ENCODE data around the gene SH3D19.
A peak's percentile ranks its signal among the peaks of the same experiment; 100 is the strongest.

The SH3D19 gene, protein sequence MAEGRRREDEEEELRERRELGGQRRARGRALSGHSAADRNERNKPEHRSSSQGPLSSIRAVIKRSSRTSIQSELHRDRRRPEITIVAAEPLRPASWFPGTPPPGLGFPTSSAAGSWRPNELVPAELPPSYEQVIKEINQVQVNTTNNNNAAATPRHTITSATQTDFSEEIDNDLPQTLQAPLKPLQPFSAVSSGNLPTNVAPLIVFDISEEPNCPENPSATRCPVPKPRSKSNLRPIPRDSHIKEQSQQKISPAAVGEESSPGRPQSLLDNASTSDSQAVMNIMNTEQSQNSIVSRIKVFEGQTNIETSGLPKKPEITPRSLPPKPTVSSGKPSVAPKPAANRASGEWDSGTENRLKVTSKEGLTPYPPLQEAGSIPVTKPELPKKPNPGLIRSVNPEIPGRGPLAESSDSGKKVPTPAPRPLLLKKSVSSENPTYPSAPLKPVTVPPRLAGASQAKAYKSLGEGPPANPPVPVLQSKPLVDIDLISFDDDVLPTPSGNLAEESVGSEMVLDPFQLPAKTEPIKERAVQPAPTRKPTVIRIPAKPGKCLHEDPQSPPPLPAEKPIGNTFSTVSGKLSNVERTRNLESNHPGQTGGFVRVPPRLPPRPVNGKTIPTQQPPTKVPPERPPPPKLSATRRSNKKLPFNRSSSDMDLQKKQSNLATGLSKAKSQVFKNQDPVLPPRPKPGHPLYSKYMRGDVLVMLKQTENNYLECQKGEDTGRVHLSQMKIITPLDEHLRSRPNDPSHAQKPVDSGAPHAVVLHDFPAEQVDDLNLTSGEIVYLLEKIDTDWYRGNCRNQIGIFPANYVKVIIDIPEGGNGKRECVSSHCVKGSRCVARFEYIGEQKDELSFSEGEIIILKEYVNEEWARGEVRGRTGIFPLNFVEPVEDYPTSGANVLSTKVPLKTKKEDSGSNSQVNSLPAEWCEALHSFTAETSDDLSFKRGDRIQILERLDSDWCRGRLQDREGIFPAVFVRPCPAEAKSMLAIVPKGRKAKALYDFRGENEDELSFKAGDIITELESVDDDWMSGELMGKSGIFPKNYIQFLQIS

DNA sequence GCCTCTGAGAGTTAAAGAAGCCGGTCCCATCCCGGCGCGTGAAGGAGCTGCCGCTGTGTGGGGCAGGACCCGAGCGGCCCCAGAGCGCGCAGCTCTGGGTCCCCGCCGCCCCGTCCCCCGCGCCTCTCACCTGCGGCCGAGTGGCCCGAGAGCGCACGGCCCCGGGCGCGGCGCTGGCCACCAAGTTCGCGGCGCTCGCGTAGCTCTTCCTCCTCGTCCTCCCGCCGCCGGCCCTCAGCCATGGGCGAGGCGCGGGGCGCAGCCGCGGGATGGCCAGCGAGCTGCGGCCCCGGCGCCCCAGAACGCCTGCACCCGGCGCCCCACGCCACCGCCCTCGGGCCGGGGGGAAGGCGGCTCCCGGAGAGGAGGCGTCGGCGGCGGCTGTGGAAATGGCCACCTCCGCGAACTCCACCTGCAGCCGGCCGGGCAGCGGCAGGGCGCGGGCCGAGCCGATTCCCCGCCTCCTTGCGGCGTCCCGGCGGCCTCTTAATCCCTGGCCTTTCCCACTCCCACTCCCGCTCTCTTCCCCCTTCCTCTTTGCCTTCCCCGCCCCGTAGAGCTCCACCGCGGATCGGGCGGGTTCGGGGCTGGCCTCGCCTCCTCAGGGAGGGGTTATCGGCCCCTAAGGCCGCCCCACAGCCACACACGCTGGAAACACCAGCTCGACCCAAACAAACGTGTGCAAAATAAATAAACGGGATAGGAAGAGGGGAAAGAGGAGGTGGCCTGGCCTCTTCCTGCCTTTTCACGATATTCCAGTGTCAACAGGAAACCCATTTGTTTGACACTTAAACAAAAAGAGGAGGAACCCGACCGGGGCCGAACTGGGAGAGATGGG, at the start of gene SH3D19:
SH3D19 (minus strand) TSS at position 495 of the 838 bp plus-strand sequence; CDS start at position 242, 253 bp downstream.
- no peak for DNase-seq

DNA sequence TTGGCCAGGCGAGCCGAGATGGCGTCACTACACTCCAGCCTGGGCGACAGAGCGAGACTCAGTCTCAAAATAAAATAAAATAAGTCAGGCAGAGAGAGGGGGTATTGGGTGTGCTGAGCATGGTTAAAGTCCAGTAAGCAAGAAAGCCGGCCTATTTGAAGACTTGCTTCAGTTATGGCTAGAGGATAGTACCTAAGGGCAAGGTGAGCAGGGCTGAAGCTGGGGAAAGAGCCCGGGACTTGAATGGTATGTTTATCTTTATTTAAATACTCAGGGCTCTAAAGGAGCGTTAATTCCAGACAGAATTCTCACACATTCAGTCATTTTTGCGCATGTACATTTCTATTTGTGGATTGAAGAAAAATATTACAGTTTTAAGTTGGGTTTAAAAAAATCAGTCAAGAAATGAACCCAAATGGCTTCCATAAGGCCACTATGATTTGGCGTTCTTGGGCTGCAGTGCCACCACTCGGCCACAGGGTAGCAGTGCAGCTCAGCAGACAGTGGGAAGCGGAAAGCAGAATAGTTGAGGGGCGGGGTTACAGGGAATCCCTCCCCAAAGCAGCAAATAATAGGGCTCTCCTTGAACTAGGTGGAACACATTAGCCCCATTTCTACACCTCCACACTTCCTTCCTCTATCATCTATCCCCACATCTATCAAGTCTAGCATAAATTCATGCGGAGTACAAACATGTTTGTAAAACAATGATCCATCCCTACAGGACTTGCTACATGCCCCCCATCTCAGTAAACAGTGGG, 37.2 kb upstream of the SH3D19 start:
- DNase-seq: peak; percentile 0

DNA sequence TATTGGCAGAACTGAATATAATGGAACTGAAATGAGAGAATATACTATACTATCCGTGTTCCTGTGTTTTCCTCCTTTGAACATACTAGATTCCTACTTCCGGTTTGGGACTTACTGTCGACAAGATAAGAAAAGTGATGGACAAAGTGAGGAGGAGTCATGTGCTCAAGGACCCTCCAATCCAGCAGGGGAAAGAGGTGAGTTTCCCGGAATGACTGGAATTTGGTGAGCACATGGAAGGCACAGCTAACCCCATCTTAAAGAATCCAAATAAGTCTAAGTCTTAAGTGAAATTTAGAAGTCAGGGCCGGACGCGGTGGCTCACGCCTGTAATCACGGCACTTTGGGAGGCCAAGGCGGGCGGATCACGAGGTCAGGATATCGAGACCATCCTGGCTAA, 36.6 kb upstream of the SH3D19 start:
- no peak for DNase-seq

DNA sequence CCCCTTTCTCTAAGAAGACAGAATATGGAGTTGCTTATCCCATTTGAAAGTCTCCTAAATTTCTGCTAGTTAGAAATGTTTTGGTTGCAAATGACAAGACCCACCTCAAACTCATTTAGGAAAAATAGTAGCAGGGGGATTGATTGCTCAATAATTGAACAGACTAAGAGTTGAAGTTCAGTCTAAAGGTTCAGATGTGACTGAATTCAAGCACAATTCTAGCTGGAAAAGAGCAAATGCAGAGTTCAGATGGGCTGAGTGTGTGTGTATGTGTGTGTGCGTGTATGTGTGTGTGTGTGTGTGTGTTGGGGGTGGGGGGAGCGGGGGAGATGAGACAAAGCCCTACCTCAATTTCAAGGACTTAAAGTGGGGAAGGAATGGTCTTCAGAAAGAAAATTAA, 35.7 kb upstream of the SH3D19 start:
- DNase-seq: no peak

DNA sequence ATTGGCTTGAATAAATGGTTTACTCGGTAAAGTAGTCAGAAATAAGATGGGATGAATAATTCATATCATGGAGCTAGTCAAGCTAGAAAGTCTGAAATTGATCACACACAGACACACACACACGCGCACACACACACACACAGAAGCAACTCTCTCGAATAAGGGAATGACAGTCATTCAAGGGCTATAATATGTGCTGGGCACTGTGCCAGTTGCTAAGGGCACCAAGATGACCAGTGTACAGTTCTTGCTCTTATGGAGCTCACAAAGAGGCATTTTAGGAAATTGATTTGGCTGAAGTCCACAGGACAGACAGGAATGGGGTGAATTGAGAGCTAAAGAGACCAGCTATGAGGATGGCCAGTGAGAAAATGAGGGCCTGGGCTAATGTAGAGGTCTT, 34.2 kb upstream of the SH3D19 start:
- no peak for DNase-seq

DNA sequence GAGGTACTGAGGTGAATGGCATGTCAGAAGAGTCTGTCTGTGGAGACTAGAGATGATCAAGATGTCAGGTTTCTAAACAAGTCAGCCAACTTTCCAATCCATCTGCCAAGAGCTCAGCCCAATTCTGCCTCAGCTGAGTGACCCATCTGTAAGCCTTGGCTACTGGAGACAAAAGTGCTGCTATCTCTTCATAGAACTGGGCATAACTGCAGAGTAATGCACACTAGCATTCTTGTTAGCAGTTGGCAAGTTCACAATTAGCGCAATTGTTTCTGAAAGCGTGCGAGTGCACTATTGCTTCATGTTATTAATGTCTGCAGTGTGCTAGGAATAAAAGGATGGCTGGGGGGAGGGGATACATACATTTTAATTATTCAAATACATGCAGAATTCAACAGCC, 32.9 kb upstream of the SH3D19 start:
- DNase-seq: no peak

DNA sequence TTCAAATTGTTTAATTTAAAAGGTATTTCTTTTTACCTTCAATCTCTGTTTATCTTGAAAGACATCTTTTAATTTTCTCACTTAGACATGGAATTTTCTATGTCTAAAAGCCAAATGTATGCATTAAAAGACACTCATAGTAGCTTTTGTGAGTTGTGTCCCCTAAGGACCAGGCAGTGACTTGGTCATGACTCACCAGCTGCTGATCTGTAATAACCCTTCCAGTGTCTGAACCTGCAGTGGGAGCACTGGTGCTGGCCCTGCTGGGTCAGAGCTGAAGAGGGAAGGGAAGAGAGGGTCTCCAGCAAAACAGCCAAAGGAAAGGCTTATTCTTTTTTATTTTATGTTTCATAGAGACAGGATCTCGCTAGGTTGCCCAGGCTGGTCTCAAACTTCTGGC, 31.1 kb upstream of the SH3D19 start:
- DNase-seq: no peak

DNA sequence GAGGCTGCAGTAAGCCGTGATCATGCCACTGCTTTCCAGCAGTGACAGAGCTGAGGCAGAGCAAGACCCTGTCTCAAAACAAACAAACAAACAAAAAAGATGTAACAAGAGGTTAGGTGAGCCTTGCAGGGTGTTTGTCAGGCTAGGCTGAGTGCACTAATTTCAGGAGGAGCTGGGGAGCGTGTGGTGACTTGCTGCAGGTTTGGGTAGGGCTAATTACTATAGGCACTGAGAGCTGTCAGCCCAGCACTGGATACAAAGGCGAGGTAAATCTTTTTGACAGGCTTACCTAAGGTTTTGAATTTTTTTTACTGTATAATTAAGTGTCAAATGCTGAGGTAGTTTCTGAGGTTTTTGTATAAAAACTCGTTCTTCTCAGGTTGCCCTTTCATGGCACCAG, 29.8 kb upstream of the SH3D19 start:
- no peak for DNase-seq

DNA sequence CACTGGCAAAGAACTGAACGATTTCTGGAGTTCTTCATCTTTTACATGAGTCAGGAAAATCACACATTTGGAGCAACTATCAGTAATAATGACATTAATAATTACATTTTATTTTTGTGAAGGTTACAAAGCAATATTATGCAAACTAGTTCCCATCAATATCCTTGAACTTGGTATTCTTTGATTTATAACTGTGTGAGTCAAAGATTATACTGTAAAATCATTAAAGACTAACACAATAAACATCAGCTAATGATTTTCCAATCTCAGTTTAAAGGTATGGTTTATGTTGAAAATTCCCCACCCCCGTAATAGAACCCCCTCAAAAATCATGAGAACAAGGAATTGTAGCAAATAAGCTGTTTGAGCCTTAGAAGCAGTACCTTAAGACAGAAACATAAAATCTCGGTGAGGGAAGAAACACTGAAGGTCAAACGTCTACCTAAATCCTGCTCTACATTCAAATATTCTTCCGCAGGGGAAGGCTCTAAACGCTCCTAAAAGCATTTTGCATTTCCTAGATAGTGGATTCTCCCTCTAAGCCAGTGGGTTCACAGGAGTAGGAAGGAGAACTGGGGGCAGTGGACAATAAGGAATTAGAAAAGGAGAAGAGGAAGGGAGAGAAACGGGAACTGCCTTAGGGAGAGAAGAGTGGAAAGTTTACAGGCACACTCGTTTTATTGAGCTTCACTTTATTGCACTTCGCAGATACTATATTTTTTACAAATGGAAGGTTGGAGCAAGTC, 22.3 kb upstream of the SH3D19 start:
- DNase-seq: no peak

DNA sequence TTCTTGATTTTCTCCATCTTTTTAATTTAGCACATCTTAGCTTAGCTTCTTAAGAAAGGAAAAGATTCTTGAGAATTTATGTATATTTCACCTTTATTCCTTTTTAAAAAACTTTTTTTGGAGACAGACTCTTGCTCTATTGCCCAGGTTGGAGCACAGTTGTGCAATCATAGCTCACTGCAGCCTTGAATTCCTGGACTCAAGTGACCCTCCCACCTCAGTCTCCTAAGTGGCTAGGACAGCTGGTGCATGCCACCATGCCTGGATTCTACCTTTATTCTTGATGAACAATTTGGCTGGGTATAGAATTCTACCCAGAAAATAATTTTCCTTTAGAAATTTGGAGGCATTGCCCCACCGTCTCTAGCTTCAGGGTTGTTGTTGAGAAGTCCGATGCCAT, 19.5 kb upstream of the SH3D19 start:
- DNase-seq: no peak

DNA sequence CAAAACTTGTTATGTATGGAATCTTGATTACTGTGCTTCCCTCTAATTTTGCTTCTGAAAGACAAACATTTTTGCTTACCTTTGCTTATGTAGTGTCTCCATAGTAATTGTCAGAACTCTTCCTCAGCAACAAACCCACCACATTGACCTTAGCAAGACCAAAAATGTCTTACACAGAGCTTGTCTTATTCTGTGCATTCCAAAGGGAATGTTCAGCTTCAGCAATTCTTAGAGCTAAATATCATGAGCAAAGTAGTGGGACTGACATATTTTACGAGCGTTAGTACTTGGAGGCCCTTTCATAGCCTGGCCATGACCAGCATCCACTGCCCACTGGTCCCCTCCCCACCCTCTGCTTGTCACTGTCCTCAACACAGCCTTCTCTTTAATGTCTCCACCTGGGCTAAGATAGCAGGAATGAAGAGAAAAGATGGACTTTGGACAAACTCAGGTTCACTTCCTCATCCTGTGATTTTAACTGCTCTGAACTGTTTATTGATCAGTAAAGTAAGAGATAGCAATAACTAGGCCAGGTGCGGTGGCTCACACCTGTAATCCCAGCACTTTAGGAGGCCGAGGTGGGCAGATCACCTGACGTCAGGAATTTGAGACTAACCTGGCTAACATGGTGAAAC, 15.5 kb upstream of the SH3D19 start:
- DNase-seq: no peak

DNA sequence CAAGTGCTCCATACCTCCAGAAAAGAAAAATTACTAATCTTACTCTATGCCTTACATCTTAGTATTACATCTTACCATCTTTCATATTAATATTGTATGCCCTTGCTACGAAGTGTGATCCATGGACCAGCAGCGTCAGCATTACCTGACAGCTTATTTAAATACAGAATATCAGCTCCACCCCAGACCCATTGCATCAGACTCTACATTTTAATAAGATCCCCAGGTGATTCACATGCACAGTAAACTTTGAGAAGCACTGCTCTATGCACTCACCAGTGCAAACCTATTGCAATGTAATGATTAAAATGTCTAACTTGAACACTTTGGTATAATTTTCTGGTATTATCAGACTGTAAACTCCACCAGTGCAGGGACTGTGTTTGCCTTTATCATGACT, 14.1 kb upstream of the SH3D19 start:
- DNase-seq: no peak

DNA sequence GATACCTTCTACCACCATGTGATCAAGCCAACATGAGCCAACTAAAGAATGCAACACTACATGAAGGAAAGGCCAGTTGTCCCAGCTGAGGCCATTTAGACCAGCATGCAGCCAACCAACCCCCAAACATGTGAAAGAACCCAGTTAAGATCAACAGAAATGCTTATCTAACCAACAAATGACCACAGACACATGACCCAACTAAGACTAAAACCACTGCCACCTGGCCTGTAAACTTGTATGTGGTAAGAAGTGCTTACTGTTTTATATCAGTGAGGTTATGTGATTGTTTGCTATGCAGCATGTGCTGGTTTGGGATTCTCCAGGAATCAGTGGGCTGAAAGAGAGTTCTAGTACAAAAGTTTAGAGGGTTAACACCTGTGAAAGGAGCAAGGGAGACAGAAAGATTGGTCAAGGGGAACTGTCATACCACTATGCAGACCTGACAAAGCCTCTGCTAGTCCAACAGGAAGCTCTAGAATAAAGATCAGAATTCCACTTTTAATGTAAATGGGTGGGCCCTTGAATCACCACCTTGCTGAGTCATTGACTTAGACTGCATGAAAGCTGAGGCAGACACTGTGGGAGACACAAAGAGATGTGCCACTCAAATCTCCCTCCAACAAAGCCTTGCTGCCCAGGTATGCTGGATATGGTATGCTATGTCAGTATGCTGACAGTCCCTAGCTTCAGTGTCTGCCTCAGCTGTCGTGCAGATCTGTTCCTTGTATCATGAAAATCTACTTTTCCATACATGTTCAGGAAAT, 6.1 kb upstream of the SH3D19 start:
- no peak for DNase-seq

DNA sequence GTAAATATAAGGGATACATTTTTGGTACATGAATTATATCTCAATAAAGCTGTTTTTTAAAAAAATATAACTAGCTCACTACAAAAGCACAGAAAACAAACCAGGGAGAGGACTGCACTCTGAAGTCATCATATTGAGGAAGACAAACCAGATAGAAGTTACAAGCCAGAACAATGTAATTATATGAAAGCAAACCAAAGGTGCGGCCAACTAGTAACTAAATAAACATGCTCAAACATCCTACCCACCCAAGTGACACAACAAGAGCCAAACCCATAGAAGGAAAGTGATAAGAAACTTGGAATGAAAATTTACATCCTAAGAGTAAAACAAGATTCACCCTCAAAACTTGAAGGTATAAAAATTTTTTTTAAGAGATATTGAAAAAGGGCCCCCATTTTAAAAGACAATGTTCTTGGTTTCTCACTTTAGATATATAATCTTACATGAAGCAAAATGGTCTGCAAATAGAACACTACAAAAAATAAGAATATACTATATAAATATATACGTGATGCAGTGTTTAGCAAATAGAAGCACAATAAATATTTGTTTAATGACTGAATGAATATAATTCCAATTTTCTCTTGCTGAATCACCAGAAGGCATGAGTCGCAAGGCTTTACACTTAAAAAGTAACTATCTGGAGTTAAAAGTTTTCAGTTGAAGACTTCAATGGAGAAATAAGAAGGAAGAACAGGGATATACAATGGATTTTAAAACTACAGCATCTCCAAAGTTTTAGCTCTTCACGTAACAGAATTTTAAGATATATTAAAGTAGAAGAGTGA, 4.0 kb upstream of the SH3D19 start:
- no peak for DNase-seq

DNA sequence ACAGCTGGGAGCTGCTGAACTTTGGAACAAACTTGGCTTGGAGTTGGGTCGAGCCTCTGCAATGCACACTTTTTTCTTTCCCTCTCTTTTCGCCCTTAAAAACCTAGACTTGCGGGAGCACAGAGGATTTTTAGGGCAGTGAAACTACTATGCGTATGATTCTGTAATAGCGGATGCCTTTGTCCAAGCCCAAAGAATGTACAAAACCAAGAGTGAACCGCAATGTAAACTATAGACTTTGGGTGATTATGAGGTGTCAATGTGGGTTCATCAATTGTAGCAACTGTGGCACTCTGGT, 493 bp upstream of the SH3D19 start:
- DNase-seq: no peak

DNA sequence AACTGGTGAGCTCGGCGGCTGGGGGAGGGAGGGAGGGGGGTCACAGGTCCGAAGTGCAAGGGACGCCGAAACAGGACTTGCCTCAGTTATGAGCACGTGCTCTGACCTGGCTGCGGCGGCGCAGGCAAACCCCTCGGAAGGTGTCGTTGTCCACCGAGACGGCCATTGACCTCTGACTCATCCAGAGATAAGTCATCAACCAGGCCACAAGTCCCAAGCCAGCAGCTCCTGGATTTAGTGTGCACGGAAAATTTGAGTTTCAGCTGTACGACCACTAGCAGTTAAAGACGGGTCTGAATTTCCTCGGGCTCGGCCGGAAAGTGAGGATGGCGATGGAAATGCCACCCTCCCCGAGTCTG, 674 bp downstream of the SH3D19 start:
- no peak for DNase-seq

DNA sequence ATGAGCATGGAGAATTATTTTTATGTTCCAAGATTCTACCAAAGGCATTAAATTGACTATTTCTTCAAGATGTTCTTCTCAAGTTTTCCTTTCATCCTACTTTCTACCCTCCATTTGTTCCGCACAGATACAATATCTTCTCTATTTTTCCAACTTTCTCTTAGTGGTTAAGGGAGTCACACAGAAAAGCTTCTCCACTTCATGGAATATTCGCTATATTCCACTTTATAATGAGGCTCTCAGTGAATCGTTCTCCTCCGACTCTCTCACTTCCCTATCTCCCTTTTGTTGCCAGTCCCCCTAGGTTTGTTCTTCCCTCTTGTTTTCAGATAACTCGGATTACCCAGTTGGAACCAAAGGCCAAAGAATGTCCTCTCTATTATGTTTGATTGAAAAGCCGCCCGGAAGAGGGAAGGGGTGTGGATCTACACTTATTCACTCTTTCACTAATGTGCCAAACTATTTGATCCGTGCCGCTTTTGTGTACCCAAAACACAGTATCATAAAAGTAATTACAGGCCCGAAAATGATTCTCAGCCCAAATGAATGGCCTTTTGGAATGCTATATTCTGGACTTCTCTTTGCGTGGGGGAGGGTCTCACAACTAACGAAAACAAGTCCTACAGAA, 1.2 kb downstream of the SH3D19 start:
- DNase-seq: no peak

DNA sequence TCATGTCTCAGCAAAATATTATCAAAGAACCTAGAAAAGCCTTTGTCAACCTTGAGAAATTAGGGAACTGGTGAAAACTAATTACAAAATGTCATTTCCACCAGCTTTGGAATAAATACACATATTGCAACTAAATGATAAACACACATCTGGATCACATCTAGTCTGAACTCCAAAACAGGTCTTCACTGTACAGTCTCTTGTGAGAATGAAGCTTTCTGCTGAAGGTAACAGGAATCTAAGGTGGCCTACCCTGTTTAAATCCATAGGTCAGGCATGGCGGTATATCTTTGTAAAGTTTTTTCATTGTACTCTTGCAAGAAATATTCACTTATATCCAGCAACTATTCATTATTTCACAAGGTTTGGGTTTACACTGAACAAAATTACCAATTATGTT, 1.7 kb downstream of the SH3D19 start:
- DNase-seq: no peak

DNA sequence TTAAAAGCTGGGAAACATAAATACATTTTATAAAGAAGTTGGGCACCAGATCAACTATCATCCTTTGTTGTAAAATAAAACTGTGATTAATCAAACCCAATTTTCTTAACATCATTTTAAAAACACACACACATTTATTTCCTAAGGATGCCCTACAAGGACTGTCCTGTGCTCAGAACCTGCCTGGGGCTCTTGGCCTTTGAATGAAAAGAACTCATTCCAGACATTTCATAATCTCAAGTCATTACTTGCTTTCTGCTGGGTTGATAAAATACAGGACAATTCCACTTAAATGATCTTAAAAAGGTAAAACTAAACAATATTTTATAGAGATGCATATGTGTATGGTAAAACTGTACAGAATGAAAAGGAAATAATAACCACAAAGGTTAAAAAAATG, 2.8 kb downstream of the SH3D19 start:
- no peak for DNase-seq

Data from DMS79 (cell line).